Vagina (tissue), 2 donors: ENCODE results near the gene CSNK1A1. TPM values are rescaled to one million over a fixed set of nuclear protein-coding genes. Genes with fewer than 3 reads are reported as not detected.
"Not testable (repeated sequence)": the region's sequence is repeated elsewhere in the genome, so short reads cannot be mapped to it uniquely, and the experiment has no call there.

ENCODE experiments used
- DNase-seq, 2 donors: peaks; one replicate each; pipeline ENCODE4 v3.0.0-alpha.2; 2017; ENCODE audit errors: extremely low spot score in 2 of 2
- H3K27ac ChIP-seq: fragments of 200-600 bp; sonication (generic); one replicate; pipeline ENCODE4 v1.5.1; 2019
- H3K27me3 ChIP-seq: fragments of 200-600 bp; sonication (generic); one replicate; pipeline ENCODE4 v1.5.1; 2019
- H3K36me3 ChIP-seq, 2 donors: fragments of 200-600 bp; sonication (generic); one replicate each; pipeline ENCODE4 v1.5.1; 2017 to 2019
- H3K4me1 ChIP-seq: fragments of 200-600 bp; sonication (generic); one replicate; pipeline ENCODE4 v1.5.1; 2019
- H3K4me3 ChIP-seq, 2 donors: fragments of 200-600 bp; sonication (generic); 1 replicate in 1 of 2; 2 replicates in 1 of 2; pipeline ENCODE4 v1.5.1; 2016 to 2019
- H3K9me3 ChIP-seq: fragments of 200-600 bp; sonication (generic); one replicate; pipeline ENCODE4 v1.5.1; 2019
- POLR2A ChIP-seq, 2 donors: fragments of 450-650 bp; IDR thresholded peaks; one replicate each; pipeline ENCODE4 v1.6.1; 2017; ENCODE audit warnings: antibody characterized with exemption in 2 of 2, mild to moderate bottlenecking in 2 of 2, moderate library complexity in 2 of 2
- POLR2AphosphoS5 ChIP-seq, 2 donors: sonication (generic); formaldehyde crosslinking; IDR thresholded peaks; one replicate each; pipeline ENCODE4 v1.9.0; 2017; ENCODE audit warnings: antibody characterized with exemption in 2 of 2, mild to moderate bottlenecking in 2 of 2, low read depth in 1 of 2; ENCODE audit not compliant: insufficient read depth in 1 of 2
- intact Hi-C: fragments of 100-400 bp; cut with DNase I; formaldehyde crosslinking; loops from one replicate; pipeline ENCODE4 v1.15.1; 2023
- total RNA-seq: library from RNA; depleted of rRNA; stranded (reverse); fragments of >200 nt; gene quantifications from one replicate; pipeline ENCODE4 v1.2.3, GENCODE V29; 2016
- TF ChIP-seq, protein P1 (sequence below), 3 experiments: fragments of 450-650 bp in 2 of 3; fragments of 200-600 bp in 1 of 3; sonication (generic) in 1 of 3; IDR thresholded peaks; one replicate each; pipeline ENCODE4 v1.5.1; 2017 to 2019; ENCODE audit warnings: antibody characterized with exemption in 3 of 3, mild to moderate bottlenecking in 2 of 3, moderate library complexity in 2 of 3

Gene CSNK1A1
- total RNA-seq, 1 donor from 2014 or later: 223 TPM

DNA sequence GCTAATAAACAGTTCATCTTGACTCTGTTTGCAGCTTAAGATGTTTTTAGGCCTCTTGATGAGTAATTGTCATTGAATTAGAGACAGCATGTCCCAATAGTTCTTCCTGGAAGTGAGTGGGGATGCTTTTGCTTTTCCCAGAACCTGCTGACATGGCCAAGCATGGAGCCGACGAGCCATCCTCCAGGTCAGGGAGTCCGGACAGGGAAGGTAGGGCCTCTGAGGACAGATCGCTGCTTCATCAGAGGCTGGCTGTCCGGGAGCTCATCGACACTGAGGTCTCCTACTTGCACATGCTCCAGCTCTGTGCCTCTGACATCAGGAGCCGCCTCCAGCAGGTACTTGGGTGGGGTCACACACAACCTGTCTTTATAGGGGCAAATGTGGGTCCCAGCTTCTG is 46.4 kb upstream of the CSNK1A1 start:
- H3K36me3 ChIP-seq: peaks cover 0 to 5% of the 10 kb centered on the region in 2 donors
- intact Hi-C loops: no loop called here
- H3K9me3 ChIP-seq: no peaks in the 10 kb centered on the region
- no peak for DNase-seq
- peaks cover 16% of the 10 kb centered on the region for H3K4me1 ChIP-seq
- H3K27ac ChIP-seq: peak overlapping the region; percentile 49
- TF ChIP-seq POLR2AphosphoS5 (IDR thresholded peaks at IDR 0.05; ENCODE audit: insufficient read depth in 1 of 2, low read depth in 1 of 2) (no peak), POLR2A (IDR thresholded peaks at IDR 0.05) (no peak)
- TF ChIP-seq, protein P1, sequence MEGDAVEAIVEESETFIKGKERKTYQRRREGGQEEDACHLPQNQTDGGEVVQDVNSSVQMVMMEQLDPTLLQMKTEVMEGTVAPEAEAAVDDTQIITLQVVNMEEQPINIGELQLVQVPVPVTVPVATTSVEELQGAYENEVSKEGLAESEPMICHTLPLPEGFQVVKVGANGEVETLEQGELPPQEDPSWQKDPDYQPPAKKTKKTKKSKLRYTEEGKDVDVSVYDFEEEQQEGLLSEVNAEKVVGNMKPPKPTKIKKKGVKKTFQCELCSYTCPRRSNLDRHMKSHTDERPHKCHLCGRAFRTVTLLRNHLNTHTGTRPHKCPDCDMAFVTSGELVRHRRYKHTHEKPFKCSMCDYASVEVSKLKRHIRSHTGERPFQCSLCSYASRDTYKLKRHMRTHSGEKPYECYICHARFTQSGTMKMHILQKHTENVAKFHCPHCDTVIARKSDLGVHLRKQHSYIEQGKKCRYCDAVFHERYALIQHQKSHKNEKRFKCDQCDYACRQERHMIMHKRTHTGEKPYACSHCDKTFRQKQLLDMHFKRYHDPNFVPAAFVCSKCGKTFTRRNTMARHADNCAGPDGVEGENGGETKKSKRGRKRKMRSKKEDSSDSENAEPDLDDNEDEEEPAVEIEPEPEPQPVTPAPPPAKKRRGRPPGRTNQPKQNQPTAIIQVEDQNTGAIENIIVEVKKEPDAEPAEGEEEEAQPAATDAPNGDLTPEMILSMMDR (IDR thresholded peaks at IDR 0.05): no peak
- no peak overlapping the region for H3K4me3 ChIP-seq
- H3K27me3 ChIP-seq: no peaks in the 10 kb centered on the region

DNA sequence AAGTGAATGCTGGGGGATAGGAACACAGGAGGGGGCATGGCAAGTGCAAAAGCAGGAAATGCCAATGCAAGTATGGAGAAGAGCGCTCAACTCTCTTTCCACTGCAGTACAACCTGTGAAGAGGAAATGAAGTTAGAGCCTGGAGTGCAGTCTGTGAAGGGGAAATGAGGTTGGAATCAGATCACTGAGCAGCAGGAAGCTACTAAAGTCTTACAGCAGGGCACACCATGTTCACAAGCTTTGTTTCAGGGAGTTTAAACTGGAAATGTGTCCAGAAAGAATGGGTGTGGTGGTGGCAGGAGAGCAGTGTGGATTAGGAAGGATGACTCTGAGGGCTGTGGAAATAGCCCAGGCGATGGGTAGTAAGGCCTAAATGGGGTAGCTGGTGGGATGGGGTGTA is 45.5 kb upstream of the CSNK1A1 start:
- peak in 1 of 2 donors; percentile 74 for TF ChIP-seq POLR2AphosphoS5 (IDR thresholded peaks at IDR 0.05; ENCODE audit: insufficient read depth in 1 of 2, low read depth in 1 of 2)
- TF ChIP-seq POLR2A (IDR thresholded peaks at IDR 0.05): no peak
- intact Hi-C loops: no loop called here
- Histone ChIP-seq H3K4me3 (no peak overlapping the region), H3K27ac (peak overlapping the region; percentile 49), H3K27me3 (no peaks in the 10 kb centered on the region), H3K36me3 (peaks cover 0 to under 1% of the 10 kb centered on the region in 2 donors), H3K4me1 (peaks cover 16% of the 10 kb centered on the region), H3K9me3 (no peaks in the 10 kb centered on the region)
- no peak for DNase-seq

DNA sequence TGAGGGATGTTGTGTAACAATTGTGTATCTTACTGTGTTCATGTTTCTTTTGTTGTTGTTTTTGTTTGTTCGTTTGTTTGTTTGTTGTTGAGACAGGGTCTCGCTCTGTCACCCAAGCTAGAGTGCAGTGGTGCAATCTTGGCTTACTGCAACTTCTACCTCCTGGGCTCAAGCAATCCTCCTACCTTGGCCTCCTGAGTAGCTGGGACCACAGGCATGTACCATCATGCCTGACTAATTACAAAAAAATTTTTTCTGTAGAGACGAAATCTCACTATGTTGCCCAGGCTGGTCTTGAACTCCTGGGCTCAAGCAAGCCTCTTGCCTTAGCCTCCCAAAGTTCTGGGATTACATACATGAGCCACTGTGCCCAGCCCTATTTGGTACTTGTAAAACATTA is 43.9 kb upstream of the CSNK1A1 start:
- H3K27ac ChIP-seq, intact Hi-C loops, H3K27me3 ChIP-seq, H3K9me3 ChIP-seq, DNase-seq, H3K36me3 ChIP-seq, H3K4me3 ChIP-seq: not testable (repeated sequence)
- H3K4me1 ChIP-seq: peaks cover 16% of the 10 kb centered on the region

DNA sequence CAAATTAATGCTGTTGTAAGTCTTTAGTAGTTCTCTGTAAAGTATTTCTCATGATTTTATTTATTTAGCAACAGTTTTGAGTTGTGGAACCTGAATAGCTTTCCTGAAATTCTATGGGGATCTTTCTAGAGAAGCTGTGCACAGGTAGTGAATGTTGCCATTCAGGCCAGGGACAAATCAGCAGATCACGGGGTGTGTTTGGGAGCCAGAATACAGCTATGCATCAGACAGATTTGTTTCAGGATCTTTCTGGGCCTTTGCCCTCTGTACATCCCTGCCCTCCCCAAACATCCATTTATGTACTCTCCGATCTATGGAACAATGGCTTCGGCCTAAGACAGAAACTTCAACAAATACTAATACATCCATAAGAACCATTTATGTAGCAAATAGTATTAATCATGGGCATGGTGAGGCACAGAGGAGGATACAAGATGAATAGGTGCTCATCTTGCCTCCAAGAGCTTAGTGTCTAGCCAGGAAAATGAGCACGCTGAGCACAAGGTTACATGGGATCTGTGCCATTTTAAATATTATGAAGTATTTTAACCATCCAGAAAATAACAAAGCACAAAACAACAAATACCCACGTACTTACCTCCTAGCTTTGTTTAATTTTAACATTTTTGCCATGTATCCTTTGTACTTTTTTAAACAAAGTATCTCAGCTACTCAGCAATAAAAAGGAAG is 43.1 kb upstream of the CSNK1A1 start:
- Histone ChIP-seq H3K27ac (no peak overlapping the region), H3K4me1 (peaks cover 16% of the 10 kb centered on the region)

DNA sequence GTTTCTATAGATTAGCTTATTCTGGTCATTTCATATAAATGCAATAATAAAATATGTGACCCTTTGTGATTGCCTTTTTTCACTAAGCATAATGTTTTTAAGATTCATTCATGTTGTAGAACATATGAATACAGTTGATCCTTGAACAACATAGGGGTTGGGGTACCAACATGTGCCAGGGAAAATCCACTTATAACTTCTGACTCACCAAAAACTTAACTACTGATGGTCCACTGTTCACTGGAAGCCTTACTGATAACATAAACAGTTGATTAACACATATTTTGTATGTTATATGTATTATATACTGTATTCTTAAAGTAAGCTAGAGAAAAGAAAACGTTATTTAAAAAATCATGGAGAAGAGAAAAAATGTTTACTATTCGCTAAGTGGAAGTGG is 42.1 kb upstream of the CSNK1A1 start:
- H3K27ac ChIP-seq: no peak overlapping the region
- peaks cover 16% of the 10 kb centered on the region for H3K4me1 ChIP-seq

More for the DNA sequence above, 43.1 kb upstream of the CSNK1A1 start:
- TF ChIP-seq POLR2A (IDR thresholded peaks at IDR 0.05) (no peak), POLR2AphosphoS5 (IDR thresholded peaks at IDR 0.05; ENCODE audit: insufficient read depth in 1 of 2, low read depth in 1 of 2) (no peak)
- TF ChIP-seq, protein P1 (IDR thresholded peaks at IDR 0.05): no peak
- no peaks in the 10 kb centered on the region for H3K9me3 ChIP-seq
- H3K27me3 ChIP-seq: no peaks in the 10 kb centered on the region
- intact Hi-C loops: no loop called here
- H3K4me3 ChIP-seq: no peak overlapping the region
- no peaks in the 10 kb centered on the region for H3K36me3 ChIP-seq
- DNase-seq: no peak

DNA sequence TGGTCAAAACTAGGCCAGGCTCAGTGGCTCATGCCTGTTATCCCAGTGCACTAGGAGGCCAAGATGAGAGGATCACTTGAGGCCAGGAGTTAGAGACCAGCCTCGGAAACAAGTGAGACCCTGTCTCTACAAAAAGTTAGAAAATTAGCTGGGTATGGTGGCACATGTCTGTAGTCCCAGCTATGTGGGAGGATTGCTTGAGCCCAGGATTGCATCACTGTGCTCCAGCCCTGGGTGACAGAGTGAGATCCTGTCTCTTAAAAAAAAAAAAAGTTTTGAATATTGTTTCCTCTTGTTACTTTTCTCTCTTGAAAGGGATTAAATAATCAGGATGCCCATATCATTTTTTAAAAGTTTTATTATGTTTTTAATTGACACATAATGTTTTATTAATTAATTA is 37.7 kb upstream of the CSNK1A1 start:
- TF ChIP-seq POLR2A (IDR thresholded peaks at IDR 0.05) (no peak), POLR2AphosphoS5 (IDR thresholded peaks at IDR 0.05; ENCODE audit: insufficient read depth in 1 of 2, low read depth in 1 of 2) (no peak)
- TF ChIP-seq, protein P1 (IDR thresholded peaks at IDR 0.05): no peak
- no peak overlapping the region for H3K27ac ChIP-seq
- H3K4me1 ChIP-seq: peaks cover 23% of the 10 kb centered on the region
- peak in 1 of 2 donors; percentile 58 for DNase-seq
- no peaks in the 10 kb centered on the region for H3K9me3 ChIP-seq
- intact Hi-C loops: no loop called here
- no peak overlapping the region for H3K4me3 ChIP-seq
- no peaks in the 10 kb centered on the region for H3K36me3 ChIP-seq
- H3K27me3 ChIP-seq: no peaks in the 10 kb centered on the region

More for the DNA sequence above, 42.1 kb upstream of the CSNK1A1 start:
- intact Hi-C loops: no loop called here
- no peak for DNase-seq
- H3K36me3 ChIP-seq: no peaks in the 10 kb centered on the region
- H3K27me3 ChIP-seq: no peaks in the 10 kb centered on the region
- H3K4me3 ChIP-seq: no peak overlapping the region
- TF ChIP-seq POLR2AphosphoS5 (IDR thresholded peaks at IDR 0.05; ENCODE audit: insufficient read depth in 1 of 2, low read depth in 1 of 2) (no peak), POLR2A (IDR thresholded peaks at IDR 0.05) (no peak)
- TF ChIP-seq, protein P1 (IDR thresholded peaks at IDR 0.05): no peak
- H3K9me3 ChIP-seq: no peaks in the 10 kb centered on the region
